ENCODE results near the gene GNB3. TPM values are rescaled to one million over a fixed set of nuclear protein-coding genes. Genes with fewer than 3 reads are reported as not detected.

GNB3 gene
- total RNA-seq: 0.08 TPM

- ATAC-seq: no peak
Measured at GRCh38 chr12:6840761-6841515, at the start of gene GNB3. Gene GNB3 (plus strand): TSS chr12:6840925. CDS start chr12:6841288, 363 bp downstream.

GRCh38 chr12:6791931-6792520 is 48.7 kb upstream of the GNB3 start:
- ATAC-seq (no peak), DNase-seq (ENCODE audit: low spot score) (no peak)

More at GRCh38 chr12:6840761-6841515, at the start of gene GNB3:
- DNase-seq (ENCODE audit: low spot score): no peak

DNA sequence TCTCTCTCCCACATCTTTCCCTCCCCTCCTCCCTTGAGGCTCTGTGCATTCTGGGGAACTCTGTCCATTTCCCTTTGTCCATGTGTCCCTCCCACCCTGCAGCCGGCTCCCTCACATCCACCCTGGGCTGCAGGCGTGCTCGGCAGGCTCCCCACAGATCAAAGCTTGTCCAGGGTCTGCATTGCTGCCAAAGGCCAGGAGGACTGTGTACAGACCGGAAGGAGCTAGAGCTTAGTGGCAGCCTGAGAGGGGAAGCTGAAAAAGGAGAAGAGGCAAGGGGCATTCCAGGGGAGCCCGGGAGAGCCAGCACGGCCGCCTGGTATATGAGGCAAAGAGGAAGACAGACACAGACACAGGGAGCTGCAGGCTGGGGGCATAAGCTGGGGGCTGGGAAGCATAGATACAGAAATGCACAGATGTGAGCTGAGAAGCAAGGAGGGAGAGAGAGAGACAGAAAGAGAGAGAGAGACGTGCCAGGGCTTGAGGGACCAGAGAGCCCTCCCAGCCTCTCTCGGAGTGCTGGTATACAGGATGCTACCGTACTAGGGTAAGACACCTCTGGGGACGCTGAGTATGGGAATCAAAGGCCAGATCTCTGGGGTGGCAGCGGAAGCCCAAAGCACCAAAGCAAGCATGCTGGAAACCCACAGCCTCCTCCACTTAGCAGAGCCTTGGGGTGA is 48.1 kb upstream of the GNB3 start:
- peak; percentile 50 for ATAC-seq
- DNase-seq (ENCODE audit: low spot score): no peak

GRCh38 chr12:6795088-6795487 is 45.6 kb upstream of the GNB3 start:
- ATAC-seq: no peak
- no peak for DNase-seq (ENCODE audit: low spot score)

DNA sequence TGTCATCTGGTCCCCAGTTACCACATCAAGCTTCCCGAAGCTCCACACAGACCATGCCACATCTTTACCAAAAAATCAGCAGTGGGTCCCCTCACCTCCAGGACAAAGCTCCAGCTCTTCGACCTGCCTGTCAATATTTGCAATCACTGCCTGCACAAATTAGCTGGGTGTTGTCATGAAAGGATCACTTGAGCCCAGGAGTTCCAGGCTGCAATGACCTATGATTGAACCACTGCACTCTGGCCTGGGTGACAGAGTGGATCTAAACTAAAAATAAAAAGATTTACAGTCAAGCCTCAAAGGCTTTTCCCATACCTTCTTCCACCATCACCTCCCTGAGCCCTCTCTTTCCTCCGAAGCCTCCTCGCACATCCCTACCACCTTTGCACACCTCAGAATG is 44.1 kb upstream of the GNB3 start:
- DNase-seq (ENCODE audit: low spot score) (no peak), ATAC-seq (peak; percentile 37)

GRCh38 chr12:6799147-6799546 is 41.6 kb upstream of the GNB3 start:
- ATAC-seq (no peak), DNase-seq (ENCODE audit: low spot score) (no peak)

DNA sequence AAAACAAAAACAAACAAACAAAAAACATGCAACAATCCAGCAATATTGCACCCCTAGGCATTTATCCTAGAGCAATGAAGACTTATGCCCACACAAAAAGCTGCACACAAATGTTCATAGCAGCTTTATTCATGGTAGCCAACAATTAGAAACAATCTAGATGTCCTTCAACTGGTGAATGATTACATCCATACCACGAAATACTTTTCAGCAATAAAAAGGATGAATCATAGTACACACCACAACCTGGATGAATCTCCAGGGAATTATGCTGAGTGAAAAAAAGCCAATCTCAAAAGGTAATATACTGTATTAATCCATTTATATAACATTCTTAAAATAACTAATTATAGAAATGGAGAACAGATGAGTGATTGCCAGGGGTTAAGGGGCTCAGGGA is 33.6 kb upstream of the GNB3 start:
- DNase-seq (ENCODE audit: low spot score): no peak
- ATAC-seq: no peak

DNA sequence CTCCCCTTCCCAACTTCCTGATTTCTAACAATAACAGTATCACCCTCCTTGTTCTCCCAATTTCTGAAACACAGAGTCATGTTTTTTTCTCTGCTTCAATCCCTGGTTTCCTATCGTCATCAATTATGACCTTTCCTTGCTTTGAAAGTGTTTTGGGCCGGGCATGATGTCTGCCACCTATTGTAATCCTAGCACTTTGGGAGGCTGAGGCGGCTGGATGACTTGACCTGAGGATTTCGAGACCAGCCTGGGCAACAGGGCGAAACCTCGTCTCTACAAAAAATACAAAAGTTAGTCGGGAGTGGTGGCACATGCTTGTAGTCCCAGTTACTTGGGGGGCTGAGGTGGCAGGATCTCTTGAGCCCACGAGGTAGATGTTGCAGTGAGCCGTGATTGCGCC is 31.7 kb upstream of the GNB3 start:
- no peak for DNase-seq (ENCODE audit: low spot score)

GRCh38 chr12:6810758-6811157 is 30.0 kb upstream of the GNB3 start:
- DNase-seq (ENCODE audit: low spot score) (no peak), ATAC-seq (no peak)

More for the DNA sequence above, 31.7 kb upstream of the GNB3 start:
- no peak for ATAC-seq

DNA sequence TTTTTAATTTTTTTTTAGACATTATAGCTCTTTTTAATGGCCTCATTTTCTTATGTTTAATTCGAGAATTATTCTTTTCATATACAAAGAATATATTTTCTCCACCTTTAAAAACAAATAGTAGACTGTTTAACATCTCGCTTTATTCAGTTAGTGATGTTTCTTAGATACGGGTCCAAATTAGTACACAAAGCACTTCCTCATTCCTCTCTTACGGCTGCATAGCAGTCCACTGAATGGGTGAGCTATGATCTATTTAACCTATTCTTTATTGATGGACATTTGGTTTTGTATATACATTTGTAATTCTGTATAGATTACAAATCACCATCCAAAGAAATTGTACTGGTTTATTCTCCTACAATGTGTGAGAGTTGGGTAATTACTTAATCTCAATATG is 27.4 kb upstream of the GNB3 start:
- no peak for ATAC-seq
- no peak for DNase-seq (ENCODE audit: low spot score)

DNA sequence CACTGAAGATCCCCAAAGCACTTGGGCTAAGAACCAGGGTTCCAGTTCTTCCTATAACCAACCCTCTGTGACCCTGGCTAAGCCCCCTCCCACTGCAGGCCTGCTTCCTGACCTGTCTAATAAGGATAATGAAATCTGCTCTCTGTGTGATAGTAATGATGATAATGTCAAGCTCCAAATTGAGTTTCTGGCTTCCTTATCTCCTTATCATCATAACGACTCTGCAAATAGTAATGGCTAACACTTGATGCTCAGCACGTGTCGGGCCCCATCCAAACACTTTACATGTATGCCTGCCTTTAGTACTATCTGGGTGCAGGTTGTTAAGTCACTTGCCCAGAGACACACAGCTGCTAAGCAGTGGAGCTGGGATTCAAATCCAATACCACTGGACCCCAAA is 24.1 kb upstream of the GNB3 start:
- no peak for ATAC-seq
- no peak for DNase-seq (ENCODE audit: low spot score)

DNA sequence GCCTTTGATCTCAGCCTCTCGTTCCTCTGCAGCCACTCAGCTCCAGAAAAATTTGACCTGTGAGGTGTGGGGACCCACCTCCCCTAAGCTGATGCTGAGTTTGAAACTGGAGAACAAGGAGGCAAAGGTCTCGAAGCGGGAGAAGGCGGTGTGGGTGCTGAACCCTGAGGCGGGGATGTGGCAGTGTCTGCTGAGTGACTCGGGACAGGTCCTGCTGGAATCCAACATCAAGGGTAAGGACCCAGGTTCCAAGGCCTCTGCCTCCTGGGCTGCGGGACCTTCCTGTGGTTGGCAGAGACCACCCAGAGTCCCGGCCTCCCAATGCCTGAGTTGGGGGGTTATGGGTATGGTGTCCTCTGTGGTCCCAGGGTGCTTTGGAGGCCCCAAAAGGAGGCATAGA is 23.6 kb upstream of the GNB3 start:
- no peak for DNase-seq (ENCODE audit: low spot score)
- no peak for ATAC-seq

DNA sequence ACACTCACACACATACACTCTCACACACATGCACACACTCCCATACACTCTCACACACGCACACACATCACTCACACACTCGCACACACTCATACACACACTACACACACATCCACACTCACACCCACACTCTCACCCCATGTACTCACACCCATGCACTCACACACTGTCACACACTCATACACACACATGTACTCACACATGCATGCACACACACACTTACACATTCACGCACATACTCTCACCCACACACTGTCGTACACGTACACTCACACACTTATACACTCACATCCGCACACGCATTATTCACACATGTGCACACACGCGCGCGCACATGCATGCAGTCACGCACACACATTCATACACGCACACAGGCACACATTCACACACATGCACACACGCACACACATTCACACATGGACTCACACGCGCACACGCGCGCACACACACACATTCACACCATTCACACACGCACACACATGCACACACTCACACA is 23.0 kb upstream of the GNB3 start:
- DNase-seq (ENCODE audit: low spot score) (no peak), ATAC-seq (no peak)

- DNase-seq (ENCODE audit: low spot score): peak; percentile 66
- ATAC-seq: peak; percentile 71
Measured at GRCh38 chr12:6818222-6818621, 22.5 kb upstream of the GNB3 start.

DNA sequence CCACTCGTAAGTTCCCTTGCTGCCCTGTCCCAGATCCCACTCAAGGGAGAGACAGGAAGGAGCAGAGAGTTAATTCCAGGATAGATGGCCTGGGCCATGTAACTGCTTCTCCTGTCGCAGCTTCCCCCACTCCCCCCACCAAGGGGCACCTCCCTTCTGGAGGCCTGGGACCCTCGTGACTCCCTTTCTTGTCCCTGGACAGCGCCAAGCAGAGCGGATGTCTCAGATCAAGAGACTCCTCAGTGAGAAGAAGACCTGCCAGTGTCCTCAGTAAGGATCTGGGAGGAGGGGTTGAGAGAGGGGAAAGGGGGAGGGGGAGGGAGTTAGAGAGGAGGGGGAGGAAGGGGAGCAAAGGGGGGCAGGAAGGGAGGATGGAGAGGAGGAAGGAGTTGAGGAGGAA is 22.1 kb upstream of the GNB3 start:
- no peak for ATAC-seq
- no peak for DNase-seq (ENCODE audit: low spot score)

DNA sequence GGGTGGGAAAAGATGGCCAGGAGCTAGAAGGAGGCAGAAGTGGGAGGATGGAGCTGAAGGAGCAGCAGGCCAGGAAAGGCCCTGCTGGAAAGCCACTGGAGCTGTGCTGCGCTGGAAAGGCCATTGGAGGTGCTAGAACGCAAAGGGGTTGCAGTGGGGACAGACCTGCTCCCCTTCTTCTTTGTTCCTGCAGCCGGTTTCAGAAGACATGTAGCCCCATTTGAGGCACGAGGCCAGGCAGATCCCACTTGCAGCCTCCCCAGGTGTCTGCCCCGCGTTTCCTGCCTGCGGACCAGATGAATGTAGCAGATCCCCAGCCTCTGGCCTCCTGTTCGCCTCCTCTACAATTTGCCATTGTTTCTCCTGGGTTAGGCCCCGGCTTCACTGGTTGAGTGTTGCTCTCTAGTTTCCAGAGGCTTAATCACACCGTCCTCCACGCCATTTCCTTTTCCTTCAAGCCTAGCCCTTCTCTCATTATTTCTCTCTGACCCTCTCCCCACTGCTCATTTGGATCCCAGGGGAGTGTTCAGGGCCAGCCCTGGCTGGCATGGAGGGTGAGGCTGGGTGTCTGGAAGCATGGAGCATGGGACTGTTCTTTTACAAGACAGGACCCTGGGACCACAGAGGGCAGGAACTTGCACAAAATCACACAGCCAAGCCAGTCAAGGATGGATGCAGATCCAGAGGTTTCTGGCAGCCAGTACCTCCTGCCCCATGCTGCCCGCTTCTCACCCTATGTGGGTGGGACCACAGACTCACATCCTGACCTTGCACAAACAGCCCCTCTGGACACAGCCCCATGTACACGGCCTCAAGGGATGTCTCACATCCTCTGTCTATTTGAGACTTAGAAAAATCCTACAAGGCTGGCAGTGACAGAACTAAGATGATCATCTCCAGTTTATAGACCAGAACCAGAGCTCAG is 21.4 kb upstream of the GNB3 start:
- ATAC-seq (no peak), DNase-seq (ENCODE audit: low spot score) (no peak)

DNA sequence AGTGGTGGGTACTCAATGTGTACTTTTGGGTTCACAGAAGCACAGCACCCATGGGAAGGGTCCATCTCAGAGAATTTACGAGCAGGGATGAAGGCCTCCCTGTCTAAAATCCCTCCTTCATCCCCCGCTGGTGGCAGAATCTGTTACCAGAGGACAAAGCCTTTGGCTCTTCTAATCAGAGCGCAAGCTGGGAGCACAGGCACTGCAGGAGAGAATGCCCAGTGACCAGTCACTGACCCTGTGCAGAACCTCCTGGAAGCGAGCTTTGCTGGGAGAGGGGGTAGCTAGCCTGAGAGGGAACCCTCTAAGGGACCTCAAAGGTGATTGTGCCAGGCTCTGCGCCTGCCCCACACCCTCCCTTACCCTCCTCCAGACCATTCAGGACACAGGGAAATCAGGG is 20.6 kb upstream of the GNB3 start:
- peak; percentile 26 for ATAC-seq
- DNase-seq (ENCODE audit: low spot score): no peak

GRCh38 chr12:6821591-6822425 is 18.9 kb upstream of the GNB3 start, which contains the start of gene GPR162:
Gene GPR162 (plus strand): TSS chr12:6821821. CDS start chr12:6823899, 2,078 bp downstream.
- ATAC-seq (peak; percentile 37), DNase-seq (ENCODE audit: low spot score) (no peak)

- ATAC-seq: no peak
- no peak for DNase-seq (ENCODE audit: low spot score)
Measured at GRCh38 chr12:6822426-6823135, 18.1 kb upstream of the GNB3 start.

All from left lobe of liver (tissue), 2 donors.